ENCODE data around the gene LENEP.

- no peak for TF ChIP-seq CTCF (conservative IDR thresholded peaks at IDR 0.05)
- TF ChIP-seq ZFX (IDR thresholded peaks at IDR 0.05) = no peak
Observed at GRCh38 chr1:155043301-155043702, 49.9 kb downstream of the LENEP start.

Data from C4-2B (cell line).